Kidney epithelial cell (primary cell): ENCODE data around the gene SOWAHD. TPM values are rescaled to one million over a fixed set of nuclear protein-coding genes. Genes with fewer than 3 reads are reported as not detected.
"Not testable (repeated sequence)": the region's sequence is repeated elsewhere in the genome, so short reads cannot be mapped to it uniquely, and the experiment has no call there.

Experiments
- DNase-seq: peaks from one replicate; pipeline ENCODE4 v3.0.0-alpha.2; 2010; ENCODE audit warnings: low read depth
- H3K27me3 ChIP-seq: 2 replicates; pipeline ENCODE4 v1.6.0; 2011; ENCODE audit warnings: low read length; ENCODE audit not compliant: control insufficient read depth, insufficient read depth
- H3K36me3 ChIP-seq: 2 replicates; pipeline ENCODE4 v1.5.1; 2011; ENCODE audit warnings: low read length; ENCODE audit not compliant: control insufficient read depth, insufficient read depth
- H3K4me3 ChIP-seq: 2 replicates; pipeline ENCODE4 v1.5.1; 2011; ENCODE audit warnings: low read depth, mild to moderate bottlenecking, control low read depth, low read length
- CTCF ChIP-seq: IDR thresholded peaks from 2 replicates; pipeline ENCODE4 v1.5.1; 2011; ENCODE audit warnings: mild to moderate bottlenecking, moderate library complexity, low read length, control low read depth, inconsistent platforms; ENCODE audit not compliant: insufficient read depth, poor library complexity, severe bottlenecking
- total RNA-seq: library from RNA; depleted of rRNA; stranded (reverse); fragments of >200 nt; gene quantifications from 2 replicates; pipeline ENCODE4 v1.2.3, GENCODE V29; 2015

SOWAHD gene
- total RNA-seq, 1 donor from 2014 or later: not detected

- DNase-seq: no peak
- no peaks in the 10 kb centered on the region for H3K36me3 ChIP-seq
- H3K4me3 ChIP-seq: no peak overlapping the region
- no peak for TF ChIP-seq CTCF
- H3K27me3 ChIP-seq: peaks cover 16% of the 10 kb centered on the region
Observed at GRCh38 chrX:119760026-119760877, 1.9 kb downstream of the SOWAHD start.

- Histone ChIP-seq H3K4me3 (no peak overlapping the region), H3K36me3 (no peaks in the 10 kb centered on the region), H3K27me3 (peaks cover 16% of the 10 kb centered on the region)
- DNase-seq: no peak
- no peak for TF ChIP-seq CTCF
Observed at GRCh38 chrX:119762718-119763117, 4.3 kb downstream of the SOWAHD start.

- peaks cover 11% of the 10 kb centered on the region for H3K27me3 ChIP-seq
- H3K4me3 ChIP-seq: no peak overlapping the region
- peak; percentile 47 for DNase-seq
- H3K36me3 ChIP-seq: no peaks in the 10 kb centered on the region
- TF ChIP-seq CTCF: no peak
Observed at GRCh38 chrX:119763181-119763580, 4.8 kb downstream of the SOWAHD start.

- no peak for DNase-seq
- no peak for TF ChIP-seq CTCF
- Histone ChIP-seq H3K27me3 (peaks cover 8% of the 10 kb centered on the region), H3K36me3 (no peaks in the 10 kb centered on the region), H3K4me3 (no peak overlapping the region)
Observed at GRCh38 chrX:119763836-119764387, 5.5 kb downstream of the SOWAHD start.

GRCh38 chrX:119768436-119768835 lies 10.0 kb downstream of the SOWAHD start:
- H3K36me3 ChIP-seq, DNase-seq, H3K4me3 ChIP-seq, H3K27me3 ChIP-seq: not testable (repeated sequence)

GRCh38 chrX:119769388-119769787 lies 11.0 kb downstream of the SOWAHD start:
- not testable (repeated sequence) for H3K36me3 ChIP-seq, H3K27me3 ChIP-seq, H3K4me3 ChIP-seq, DNase-seq
